HG03175 (cell line): ENCODE data around the gene ABCA7.

Experiments used
- ATAC-seq: cut with Tn5 transposase; IDR thresholded peaks from one replicate; pipeline ENCODE4 v1.9.1; 2021; ENCODE audit warnings: mild to moderate bottlenecking, moderate library complexity; ENCODE audit not compliant: unreplicated experiment

Gene ABCA7

DNA sequence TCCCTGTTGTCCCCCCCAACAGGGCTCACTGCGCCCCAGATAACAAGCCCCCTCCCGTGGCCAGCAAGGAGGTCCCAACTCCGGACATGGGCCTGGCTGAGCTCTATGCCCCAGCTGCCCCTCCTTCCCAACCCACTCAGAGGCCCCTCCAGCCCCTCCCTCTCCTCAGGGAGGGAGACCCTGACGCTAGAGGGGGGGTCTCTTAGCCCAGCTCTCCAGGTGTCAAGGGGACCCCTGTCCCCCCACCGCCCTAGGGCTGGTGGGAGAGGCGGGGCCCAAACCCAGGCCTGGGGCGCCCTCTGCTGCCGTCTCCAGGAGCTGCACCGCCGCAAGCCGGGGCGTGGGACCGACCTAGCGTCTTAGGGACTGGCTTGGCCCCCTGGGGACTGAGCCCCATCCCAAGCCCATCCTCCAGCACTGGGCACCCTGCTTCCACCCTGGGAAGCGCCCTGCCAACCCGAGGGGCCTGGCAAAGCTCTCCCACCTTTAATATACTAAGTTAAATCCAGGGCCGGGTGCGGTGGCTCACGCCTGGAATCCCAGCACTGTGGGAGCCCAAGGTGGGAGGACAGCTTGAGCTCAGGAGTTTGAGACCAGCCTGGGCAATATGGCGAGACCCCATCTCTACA lies 38.3 kb upstream of the ABCA7 start:
- ATAC-seq = no peak

DNA sequence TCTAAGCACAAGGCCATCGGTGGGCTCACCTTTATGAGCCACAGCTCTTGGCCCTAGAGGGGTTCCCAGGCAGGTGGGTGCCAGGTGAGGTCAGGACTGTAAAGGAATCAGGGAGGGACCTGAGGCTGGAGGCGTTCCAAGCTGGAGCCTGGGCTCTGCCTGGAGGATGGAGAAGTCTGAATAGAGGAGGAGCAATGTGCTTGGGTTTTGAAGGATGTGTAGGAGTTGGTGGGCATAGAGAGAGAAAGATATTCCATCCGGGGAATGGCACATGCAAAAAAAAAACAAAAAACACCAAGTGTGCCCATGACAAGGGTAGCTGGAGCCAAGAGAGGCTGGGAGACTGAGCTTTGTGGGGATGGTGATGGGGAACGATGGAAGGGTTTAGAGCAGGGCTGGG lies 37.3 kb upstream of the ABCA7 start:
- ATAC-seq = no peak

DNA sequence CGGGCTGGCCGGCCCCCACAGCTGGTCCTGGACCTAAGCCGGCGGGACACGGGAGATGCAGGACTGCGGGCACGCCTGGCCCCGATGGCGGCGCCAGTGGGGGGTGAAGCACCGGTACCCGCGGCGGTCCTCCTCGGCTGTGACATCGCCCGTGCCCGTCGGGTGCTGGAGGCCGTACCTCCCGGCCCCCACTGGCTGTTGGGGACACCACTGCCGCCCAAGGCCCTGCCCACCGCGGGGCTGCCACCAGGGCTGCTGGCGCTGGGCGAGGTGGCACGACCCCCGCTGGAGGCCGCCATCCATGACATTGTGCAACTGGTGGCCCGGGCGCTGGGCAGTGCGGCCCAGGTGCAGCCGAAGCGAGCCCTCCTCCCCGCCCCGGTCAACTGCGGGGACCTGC lies 36.6 kb upstream of the ABCA7 start:
- ATAC-seq = no peak

DNA sequence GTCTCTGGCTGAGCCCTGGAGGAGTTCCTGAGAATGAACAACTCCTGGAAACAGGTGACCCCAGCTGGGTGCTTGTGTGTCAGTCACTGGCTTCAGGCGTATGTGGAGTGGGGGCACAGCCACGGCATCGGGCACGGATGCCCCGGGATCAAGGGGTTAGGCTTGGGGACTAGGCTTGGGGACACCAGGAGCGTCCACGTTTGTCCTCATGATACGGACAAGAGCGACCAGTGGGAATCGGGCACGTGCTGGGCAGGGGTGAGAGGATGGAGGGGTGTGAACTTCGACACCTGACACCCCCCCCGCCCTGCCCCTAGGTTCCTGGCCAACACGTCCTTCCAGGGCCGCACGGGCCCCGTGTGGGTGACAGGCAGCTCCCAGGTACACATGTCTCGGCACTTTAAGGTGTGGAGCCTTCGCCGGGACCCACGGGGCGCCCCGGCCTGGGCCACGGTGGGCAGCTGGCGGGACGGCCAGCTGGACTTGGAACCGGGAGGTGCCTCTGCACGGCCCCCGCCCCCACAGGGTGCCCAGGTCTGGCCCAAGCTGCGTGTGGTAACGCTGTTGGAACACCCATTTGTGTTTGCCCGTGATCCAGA lies 35.6 kb upstream of the ABCA7 start:
- no peak for ATAC-seq

DNA sequence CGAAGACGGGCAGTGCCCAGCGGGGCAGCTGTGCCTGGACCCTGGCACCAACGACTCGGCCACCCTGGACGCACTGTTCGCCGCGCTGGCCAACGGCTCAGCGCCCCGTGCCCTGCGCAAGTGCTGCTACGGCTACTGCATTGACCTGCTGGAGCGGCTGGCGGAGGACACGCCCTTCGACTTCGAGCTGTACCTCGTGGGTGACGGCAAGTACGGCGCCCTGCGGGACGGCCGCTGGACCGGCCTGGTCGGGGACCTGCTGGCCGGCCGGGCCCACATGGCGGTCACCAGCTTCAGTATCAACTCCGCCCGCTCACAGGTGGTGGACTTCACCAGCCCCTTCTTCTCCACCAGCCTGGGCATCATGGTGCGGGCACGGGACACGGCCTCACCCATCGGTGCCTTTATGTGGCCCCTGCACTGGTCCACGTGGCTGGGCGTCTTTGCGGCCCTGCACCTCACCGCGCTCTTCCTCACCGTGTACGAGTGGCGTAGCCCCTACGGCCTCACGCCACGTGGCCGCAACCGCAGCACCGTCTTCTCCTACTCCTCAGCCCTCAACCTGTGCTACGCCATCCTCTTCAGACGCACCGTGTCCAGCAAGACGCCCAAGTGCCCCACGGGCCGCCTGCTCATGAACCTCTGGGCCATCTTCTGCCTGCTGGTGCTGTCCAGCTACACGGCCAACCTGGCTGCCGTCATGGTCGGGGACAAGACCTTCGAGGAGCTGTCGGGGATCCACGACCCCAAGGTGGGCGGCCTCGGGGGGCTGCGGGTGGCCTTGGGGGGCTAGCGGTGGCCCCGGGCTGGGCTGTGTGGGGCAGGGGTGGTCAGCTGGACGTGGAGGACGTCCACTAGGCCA lies 34.9 kb upstream of the ABCA7 start:
- no peak for ATAC-seq

DNA sequence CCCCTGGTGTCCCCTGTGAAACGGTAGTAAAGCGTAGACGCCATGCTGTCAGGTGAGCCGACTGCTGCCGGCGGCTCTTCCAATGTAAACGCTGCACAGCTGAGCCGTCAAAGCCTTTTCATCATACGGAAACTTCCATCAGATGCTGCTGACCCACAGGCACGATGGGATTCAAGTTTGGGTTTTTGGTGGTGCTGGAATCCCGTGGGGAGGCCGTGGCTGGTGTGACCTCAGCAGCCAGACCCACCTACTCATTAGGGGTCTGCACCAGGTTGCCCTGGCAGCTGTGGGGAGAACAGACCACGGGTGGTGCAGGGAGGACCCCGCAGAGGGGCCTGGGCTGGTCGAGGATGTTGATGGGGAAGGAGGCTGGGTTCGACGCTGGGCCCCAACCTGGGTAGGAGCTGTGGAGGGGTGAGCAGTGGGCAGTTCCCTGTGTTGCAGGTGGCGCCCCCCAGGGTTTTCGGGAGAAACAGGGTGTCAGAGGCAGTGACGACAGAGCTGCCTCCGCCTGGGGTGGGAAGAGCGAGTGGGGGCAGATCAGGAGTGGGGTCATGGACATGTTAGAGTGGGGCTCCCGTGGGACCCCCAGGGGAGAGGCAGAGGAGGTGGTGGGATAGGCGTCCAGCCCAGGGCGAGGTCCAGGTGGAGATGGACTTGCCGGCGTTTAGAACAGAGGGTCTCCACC lies 33.1 kb upstream of the ABCA7 start:
- no peak for ATAC-seq

DNA sequence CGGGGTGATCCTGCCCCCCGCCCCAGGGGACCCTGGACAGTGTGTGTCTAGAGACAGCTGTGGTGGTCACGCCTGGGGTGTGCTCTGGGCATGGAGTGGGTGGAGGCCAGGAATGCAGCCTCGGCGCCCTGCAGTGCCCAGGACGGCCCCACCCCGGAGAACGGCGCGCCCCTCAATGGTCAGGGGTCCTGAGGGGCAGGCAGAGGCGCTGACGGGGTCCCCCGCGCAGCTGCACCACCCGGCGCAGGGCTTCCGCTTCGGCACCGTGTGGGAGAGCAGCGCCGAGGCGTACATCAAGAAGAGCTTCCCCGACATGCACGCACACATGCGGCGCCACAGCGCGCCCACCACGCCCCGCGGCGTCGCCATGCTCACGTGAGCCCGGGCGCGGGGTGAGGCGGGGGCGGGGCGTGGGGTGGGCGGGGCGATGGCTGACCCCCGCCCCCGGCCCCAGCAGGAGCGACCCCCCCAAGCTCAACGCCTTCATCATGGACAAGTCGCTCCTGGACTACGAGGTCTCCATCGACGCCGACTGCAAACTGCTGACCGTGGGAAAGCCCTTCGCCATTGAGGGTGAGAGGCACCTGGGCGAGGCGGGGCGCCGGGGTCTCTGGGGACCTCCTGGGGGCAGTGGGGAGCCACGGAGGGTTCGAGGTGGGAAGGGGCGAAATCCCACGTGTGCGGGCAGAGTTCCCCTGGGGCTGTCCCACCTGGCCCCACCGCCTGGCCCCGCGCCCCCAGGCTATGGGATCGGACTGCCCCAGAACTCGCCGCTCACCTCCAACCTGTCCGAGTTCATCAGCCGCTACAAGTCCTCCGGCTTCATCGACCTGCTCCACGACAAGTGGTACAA lies 32.3 kb upstream of the ABCA7 start:
- no peak for ATAC-seq

DNA sequence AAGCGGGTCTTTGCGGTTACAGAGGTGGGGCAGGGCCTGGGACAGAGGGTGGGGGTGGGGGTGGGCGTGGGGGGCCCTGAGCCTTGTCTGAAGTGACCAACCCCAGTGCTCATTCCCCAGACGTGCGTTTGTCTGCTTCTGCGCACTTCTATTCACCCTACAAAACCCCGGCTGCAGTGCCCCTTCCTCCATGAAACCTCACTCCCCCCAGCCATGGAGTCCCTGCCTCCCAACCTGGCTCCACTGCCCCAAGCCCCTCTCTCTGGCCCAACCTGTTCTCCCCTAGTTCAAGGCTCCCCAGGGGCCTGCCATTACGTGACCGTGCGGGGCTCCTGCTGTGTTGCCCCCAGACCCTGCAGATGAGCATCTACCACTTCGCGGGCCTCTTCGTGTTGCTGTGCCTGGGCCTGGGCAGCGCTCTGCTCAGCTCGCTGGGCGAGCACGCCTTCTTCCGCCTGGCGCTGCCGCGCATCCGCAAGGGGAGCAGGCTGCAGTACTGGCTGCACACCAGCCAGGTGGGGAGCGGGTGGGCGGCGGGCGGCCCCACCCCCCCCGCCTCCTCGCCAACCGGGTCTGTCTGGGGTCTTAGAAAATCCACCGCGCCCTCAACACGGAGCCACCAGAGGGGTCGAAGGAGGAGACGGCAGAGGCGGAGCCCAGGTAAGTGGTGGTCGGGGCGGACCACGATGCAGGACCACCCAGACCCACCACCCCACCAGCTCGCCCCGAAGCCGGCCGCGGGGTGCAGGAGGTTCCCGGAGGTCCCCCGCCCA lies 31.5 kb upstream of the ABCA7 start:
- ATAC-seq = no peak

DNA sequence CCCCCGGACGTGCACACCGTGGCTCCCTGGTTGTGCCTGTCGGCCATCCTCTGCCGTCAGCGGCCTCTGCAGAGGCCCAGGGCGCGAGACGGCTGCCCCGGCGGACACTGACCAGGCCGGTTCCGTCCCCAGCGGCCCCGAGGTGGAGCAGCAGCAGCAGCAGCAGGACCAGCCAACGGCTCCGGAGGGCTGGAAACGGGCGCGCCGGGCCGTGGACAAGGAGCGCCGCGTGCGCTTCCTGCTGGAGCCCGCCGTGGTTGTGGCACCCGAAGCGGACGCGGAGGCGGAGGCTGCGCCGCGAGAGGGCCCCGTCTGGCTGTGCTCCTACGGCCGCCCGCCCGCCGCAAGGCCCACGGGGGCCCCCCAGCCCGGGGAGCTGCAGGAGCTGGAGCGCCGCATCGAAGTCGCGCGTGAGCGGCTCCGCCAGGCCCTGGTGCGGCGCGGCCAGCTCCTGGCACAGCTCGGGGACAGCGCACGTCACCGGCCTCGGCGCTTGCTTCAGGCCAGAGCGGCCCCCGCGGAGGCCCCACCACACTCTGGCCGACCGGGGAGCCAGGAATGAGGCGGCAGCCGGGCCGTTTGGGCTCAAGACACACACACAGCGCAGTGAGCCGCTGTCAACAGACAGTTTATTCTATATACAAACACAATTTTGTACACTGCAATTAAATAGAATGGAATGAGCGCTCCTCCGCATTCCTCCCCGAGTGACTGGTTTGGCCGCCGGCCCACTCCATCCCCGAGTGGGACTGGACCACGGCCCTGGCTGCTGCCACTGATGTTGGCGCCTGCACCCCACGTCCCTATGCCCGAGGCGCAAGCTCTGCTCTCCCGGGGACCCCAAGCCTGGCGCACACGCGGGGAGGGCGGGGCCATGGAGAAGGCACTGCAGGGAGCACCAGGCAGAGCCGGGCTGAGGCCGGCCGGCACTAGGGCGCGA lies 30.6 kb upstream of the ABCA7 start:
- no peak for ATAC-seq

DNA sequence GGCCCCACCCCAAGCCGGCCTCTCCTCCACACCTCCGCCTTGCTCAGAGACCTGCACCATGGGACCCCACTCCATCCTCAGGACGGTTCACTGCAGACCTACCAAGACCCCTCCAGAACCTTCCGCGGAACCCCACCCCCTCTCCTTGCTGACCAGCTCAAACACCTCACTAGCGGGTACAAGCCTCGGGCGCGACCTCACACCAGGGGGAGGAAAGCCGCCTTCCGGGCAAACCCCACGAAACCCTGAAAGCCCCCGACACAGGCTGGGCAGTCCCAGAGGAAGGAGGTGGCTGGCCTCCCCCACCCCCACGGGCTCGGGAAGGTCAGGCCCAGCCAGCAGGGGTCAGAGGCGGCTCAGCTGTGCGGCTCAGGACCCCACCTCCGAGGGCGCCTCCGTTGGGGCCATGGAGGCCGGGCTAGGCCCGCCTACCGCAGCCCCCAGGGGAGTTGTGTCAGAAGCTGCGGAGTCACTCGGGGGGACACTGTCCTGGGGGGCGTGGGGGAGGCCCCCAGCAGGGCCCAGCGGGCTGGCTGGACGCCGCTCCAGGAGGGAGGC lies 29.8 kb upstream of the ABCA7 start:
- ATAC-seq = no peak

DNA sequence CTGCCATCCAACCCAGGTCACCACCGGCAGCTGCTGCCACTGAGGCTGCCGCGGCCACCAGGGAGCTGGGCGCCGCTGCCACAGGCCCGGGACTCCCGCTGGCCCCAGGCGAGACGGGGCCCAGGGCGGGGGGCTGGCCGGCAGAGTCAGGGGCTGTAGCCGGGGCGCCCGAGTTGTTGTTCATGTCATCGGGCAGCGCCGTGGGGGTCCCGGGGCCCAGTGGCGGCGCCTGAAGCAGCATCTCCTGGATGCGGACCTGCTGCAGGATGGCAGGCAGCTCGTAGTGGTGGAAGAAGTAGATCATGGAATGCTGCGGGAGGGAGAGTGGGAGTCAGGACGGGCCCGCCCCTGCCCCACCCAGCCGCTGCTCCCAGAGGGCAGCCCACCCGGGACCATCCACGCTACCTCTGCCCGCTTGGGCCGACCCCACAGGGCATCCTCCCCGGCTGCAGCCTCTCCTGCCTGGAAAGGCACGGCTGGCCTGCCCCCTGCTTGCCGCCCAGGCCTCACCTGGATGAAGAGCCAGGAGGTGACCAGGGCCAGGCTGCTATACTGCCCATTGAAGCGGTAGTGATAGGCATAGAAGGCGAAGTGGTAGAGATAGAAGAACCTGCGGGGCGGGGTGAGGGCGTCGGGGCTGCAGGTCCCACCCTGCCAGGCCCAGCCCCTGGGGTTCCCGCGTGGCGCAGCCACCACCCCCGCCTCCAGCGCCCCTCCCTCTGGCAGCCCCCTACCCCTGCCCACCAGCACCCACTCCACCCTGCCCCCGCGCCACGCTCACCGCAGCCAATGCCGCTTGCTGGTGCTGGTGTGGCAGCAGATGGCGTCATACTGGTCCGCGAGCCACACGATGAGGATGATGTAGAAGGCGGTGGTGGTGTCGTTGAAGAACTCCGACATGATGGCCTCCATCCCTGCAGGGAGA lies 29.1 kb upstream of the ABCA7 start:
- no peak for ATAC-seq

DNA sequence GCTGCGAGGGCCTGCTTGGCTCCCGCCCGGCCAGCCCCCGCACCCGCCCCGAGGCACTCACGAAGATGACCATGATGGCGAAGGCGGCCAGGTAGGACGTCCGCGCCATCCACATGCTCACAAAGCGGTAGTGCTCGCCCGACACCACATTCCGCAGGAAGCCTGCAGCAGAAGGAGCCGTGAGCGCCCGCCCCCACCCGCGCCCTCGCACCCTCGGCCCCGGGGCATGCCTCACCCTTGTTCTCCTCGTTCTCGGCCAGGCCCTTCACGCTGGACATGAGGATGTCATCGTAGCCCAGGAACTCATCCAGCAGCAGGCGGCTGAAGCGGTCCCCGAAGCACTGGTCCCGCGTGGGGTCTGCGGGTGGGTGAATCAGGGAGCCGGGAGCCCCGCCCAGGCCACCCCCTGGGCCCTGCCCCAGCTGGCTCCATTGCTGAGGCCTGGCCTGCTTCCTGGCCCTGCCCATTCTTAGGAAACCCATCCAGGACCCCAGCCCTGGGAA lies 28.0 kb upstream of the ABCA7 start:
- no peak for ATAC-seq

DNA sequence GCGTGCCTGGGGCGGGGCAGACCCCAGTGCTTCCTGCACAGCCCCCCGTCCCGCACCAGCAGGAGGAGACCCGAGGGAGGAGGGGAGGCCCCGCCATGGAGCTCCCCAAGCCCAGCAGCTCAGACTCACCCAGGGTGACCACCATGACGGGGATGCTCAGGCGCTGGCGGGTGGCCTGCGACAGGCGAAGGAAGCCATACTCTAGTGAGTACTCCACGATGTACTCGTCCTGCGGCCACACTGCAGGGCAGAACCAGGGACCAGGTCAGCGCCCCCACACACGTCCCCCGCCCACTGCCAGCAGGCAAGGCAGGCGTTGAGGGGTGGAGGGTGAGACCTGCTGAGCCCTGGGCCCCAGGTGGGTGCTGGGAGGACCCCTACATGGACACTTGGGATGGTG lies 27.6 kb upstream of the ABCA7 start:
- ATAC-seq = no peak

DNA sequence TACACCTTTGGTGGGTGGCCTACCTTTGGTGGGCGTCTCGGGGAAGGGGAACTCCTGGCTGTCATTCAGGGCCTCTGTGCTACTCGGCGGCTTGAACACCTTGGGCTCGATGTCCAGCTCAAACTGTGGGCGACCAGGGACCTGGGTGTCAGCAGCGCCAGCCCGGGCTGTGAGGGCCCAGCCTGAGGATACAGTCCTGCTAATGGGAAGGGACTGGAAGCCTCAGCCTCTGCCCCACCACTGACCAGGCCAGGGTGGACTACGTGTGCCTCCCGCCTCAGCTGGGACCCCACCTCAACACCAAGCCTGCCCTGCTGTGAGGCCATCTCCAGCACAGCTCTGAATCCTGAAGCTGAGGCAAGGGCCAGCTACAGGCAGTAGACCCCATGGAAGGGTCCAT lies 26.7 kb upstream of the ABCA7 start:
- no peak for ATAC-seq

DNA sequence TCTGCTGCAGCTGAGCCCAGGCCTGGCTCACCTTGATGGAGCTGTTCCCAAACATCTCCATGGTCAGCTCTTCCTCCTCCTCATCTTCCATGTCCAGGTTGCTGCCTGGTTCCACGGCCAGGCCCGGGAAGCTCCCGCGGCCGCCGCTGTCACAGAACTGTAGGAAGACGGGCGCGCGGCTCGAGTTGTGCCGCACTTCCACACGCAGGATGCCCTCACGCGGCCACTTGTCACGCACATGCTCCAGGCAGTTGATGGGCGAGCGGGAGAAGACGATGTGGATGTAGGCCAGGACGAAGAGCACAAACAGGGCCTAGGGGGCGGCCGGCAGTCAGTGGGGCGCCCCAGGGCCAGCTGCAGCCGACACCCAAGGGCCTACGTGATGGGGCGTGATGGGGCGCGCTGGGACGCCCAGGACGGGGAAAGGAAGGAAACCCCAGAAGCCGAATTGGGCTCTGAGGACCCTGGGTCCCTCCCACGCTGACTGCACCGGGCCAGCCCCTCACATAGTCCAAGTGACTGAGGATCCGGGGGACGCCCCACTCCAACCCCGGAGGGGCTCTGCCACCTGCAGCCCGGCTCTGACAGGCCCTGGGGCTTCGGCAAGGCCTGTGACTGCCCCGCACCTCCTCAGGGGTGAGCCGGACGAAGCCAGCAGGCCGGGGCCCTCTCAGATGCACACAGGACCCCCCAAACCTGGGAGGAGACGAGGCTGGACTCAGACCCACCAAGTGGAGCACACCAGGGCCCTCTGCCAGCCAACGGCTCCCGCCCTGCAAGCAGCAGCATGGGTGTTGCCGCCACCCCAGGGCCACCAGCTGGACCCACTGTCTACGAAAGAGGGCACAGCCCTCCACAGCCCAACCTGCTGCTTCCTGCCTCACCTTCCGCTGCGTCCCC lies 25.5 kb upstream of the ABCA7 start:
- no peak for ATAC-seq

DNA sequence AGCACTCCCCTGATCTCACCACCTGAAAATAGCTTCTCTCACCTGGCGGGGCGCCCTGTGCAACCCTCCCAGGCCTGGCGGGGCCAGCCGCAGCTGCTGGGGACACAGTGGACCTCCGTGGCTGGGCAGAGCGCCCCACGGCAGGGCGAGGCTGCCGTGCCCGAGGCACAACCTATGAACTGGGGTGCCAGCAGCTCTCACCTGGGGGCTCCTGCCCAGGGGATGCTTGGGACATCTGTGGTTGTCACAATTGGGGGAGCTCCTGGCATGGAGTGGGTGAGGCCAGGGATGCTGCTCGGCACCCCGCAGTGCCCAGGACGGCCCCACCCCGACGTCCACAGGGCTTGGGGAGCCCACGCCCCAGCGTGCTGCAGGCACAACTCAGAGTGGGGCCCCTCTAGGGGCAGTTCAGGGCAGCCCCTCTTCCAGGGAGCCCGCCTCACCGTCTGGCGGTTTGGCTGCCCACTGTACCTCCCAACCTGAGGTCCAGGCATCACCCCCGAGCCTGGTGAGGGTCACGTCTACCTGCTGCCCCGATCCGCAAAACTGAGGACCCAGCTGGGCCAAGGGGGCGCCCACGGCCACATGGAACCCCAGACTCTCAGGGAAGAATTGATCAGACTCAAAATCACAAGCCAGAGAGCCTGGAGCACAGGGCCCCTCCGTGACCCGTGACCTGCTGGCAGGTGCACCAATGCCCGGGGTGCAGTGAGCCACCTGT lies 24.7 kb upstream of the ABCA7 start:
- ATAC-seq = no peak
